K562 (cell line): ENCODE measurements around the gene RSPO1. TPM values are rescaled to one million over a fixed set of nuclear protein-coding genes. Genes with fewer than 3 reads are reported as not detected.

ENCODE experiments used
- ATAC-seq: fragments of 200-7000 bp; cut with Tn5 transposase; 3 replicates; pipeline ENCODE4 v1.9.1; 2020; ENCODE audit warnings: moderate library complexity
- BruUV-seq: library from RNA; stranded (reverse); fragments of 400-500 nt; replicated peaks from 2 replicates; lab custom pipeline; 2021; lab: Mats Ljungman, UMichigan
- CTCF ChIA-PET: fragments of 300-600 bp; formaldehyde crosslinking; extraction: SDS; loops from one replicate; lab custom pipeline; 2021; ENCODE audit warnings: low intra/inter-chr PET ratio; lab: Yijun Ruan, JAX
- POLR2A ChIA-PET: fragments of 300-600, 350-650 bp; sonication (Branson Sonifier 250); formaldehyde crosslinking; extraction: SDS; loops from one replicate; lab custom pipeline; 2021; ENCODE audit warnings: antibody characterized with exemption, inconsistent platforms; lab: Yijun Ruan, JAX
- DNase-seq, 4 experiments: peaks; one replicate each; pipeline versions ENCODE4 v3.0.0 to v3.0.0-alpha.2; 2011 to 2018; ENCODE audit warnings: low spot score in 3 of 4, mixed read lengths in 3 of 4; ENCODE audit errors: extremely low read depth in 1 of 4
- FAIRE-seq: peaks from 2 replicates; lab custom pipeline; 2011; peaks lifted over from hg19 to GRCh38; lab: Jason Lieb, UNC
- H2AFZ ChIP-seq: 2 replicates; pipeline ENCODE4 v1.6.0; 2011; ENCODE audit warnings: low read depth, low read length, control low read depth, inconsistent platforms
- H3K27ac ChIP-seq: fragments of 200-600 bp; 3 replicates; pipeline ENCODE4 v1.8.0; 2011; ENCODE audit warnings: low read depth, mild to moderate bottlenecking, control low read depth, inconsistent platforms, low read length, moderate library complexity, mixed read lengths; ENCODE audit errors: extremely low read depth
- H3K27me3 ChIP-seq, 2 experiments: fragments of 300-600 bp in 1 of 2; 2 replicates in 1 of 2; 3 replicates in 1 of 2; pipeline versions ENCODE4 v1.6.0 to v1.8.0; 2011; ENCODE audit warnings: inconsistent platforms in 2 of 2, low read length in 2 of 2, mild to moderate bottlenecking in 1 of 2, mixed read lengths in 1 of 2, moderate library complexity in 1 of 2; ENCODE audit not compliant: control insufficient read depth in 2 of 2, insufficient read depth in 2 of 2
- H3K36me3 ChIP-seq: fragments of 300-600 bp; 3 replicates; pipeline ENCODE4 v1.8.0; 2011; ENCODE audit warnings: mild to moderate bottlenecking, low read length, inconsistent platforms; ENCODE audit not compliant: control insufficient read depth, insufficient read depth
- H3K4me1 ChIP-seq, 2 experiments: fragments of 200-600 bp in 1 of 2; replicated peaks in 1 of 2; 2 replicates in 1 of 2; 3 replicates in 1 of 2; pipeline versions ENCODE4 v1.5.1 to v1.8.0; 2011; ENCODE audit warnings: inconsistent platforms in 2 of 2, low read length in 2 of 2, mild to moderate bottlenecking in 1 of 2, mixed read lengths in 1 of 2, moderate library complexity in 1 of 2; ENCODE audit not compliant: control insufficient read depth in 2 of 2, insufficient read depth in 2 of 2
- H3K4me2 ChIP-seq: 2 replicates; pipeline ENCODE4 v1.6.1; 2011; ENCODE audit warnings: low read length, control low read depth, inconsistent platforms, mixed read lengths; ENCODE audit not compliant: insufficient read depth
- H3K4me3 ChIP-seq: fragments of 200-600 bp; sonication (generic), shearing (Covaris generic); 2 replicates; pipeline ENCODE4 v1.5.1; 2016; ENCODE audit warnings: control low read depth, inconsistent platforms
- H3K79me2 ChIP-seq: fragments of 200-600 bp; 3 replicates; pipeline ENCODE4 v1.8.0; 2011; ENCODE audit warnings: low read length, inconsistent platforms; ENCODE audit not compliant: control insufficient read depth, insufficient read depth
- H3K9ac ChIP-seq, 2 experiments: 2 replicates each; pipeline versions ENCODE4 v1.6.0 to v1.6.1; 2011; ENCODE audit warnings: low read depth in 2 of 2, low read length in 2 of 2, control low read depth in 1 of 2, inconsistent platforms in 1 of 2, mild to moderate bottlenecking in 1 of 2, mixed read lengths in 1 of 2; ENCODE audit not compliant: insufficient read depth in 1 of 2
- H3K9me1 ChIP-seq: one replicate; pipeline ENCODE4 v1.6.0; 2011; ENCODE audit warnings: inconsistent platforms, mild to moderate bottlenecking, low read length, moderate library complexity; ENCODE audit not compliant: control insufficient read depth, insufficient read depth
- H3K9me3 ChIP-seq: replicated peaks from 2 replicates; pipeline ENCODE4 v1.5.1; 2011; ENCODE audit warnings: low read depth, low read length, inconsistent platforms; ENCODE audit not compliant: control insufficient read depth, insufficient read depth
- H4K20me1 ChIP-seq: replicated peaks from 2 replicates; pipeline ENCODE4 v1.6.1; 2011; ENCODE audit warnings: low read length, inconsistent platforms, mixed read lengths; ENCODE audit not compliant: control insufficient read depth, insufficient read depth
- BRF1 ChIP-seq: IDR thresholded peaks from 3 replicates; pipeline ENCODE4 v1.6.1; 2011; ENCODE audit warnings: borderline replicate concordance, mild to moderate bottlenecking; ENCODE audit not compliant: insufficient read length; ENCODE audit errors: extremely low read depth
- CBX1 ChIP-seq: sonication (generic); IDR thresholded peaks from 2 replicates; pipeline ENCODE4 v1.6.1; 2016; ENCODE audit warnings: antibody characterized with exemption, low read depth, mild to moderate bottlenecking
- ELK3 ChIP-seq: fragments of 450-650 bp; formaldehyde crosslinking; IDR thresholded peaks from 2 replicates; pipeline ENCODE4 v1.4.0; 2020; ENCODE audit warnings: mild to moderate bottlenecking
- ESRRB ChIP-seq: fragments of 250-450 bp; sonication (Bioruptor Pico); IDR thresholded peaks from 2 replicates; pipeline ENCODE4 v1.5.0; 2020; ENCODE audit warnings: mild to moderate bottlenecking, moderate library complexity, borderline replicate concordance
- SMC3 ChIP-seq: conservative IDR thresholded peaks from 2 replicates; pipeline ENCODE4 v1.6.1; 2011; ENCODE audit warnings: low read depth, low read length, improper control_type of control experiment; ENCODE audit not compliant: insufficient read depth
- TCF15 ChIP-seq: fragments of 250-450 bp; sonication (Bioruptor Pico); IDR thresholded peaks from 2 replicates; pipeline ENCODE4 v1.8.0; 2022; ENCODE audit warnings: moderate library complexity, mild to moderate bottlenecking, inconsistent platforms
- USF1 ChIP-seq: sonication (generic); formaldehyde crosslinking; IDR thresholded peaks from 2 replicates; pipeline ENCODE4 v1.9.0; 2022; ENCODE audit warnings: mild to moderate bottlenecking, missing genetic modification reagents
- ZNF3 ChIP-seq: fragments of 250-450 bp; sonication (Bioruptor Pico); IDR thresholded peaks from 2 replicates; pipeline ENCODE4 v1.5.0; 2021; ENCODE audit warnings: mild to moderate bottlenecking, moderate library complexity
- ZNF347 ChIP-seq: fragments of 450-650 bp; formaldehyde crosslinking; IDR thresholded peaks from 2 replicates; pipeline ENCODE4 v1.4.0; 2020; ENCODE audit warnings: low read depth, mild to moderate bottlenecking, moderate library complexity
- in situ Hi-C: fragments of 300-500 bp; cut with MboI; formaldehyde crosslinking; loops from 4 replicates; pipeline ENCODE4 v1.15.0; 2018; ENCODE audit warnings: inconsistent platforms, mixed read lengths
- intact Hi-C: fragments of 100-400 bp; cut with micrococcal nuclease; formaldehyde crosslinking; loops from 2 replicates; pipeline ENCODE4 v1.14.2; 2022
- polyA plus RNA-seq, 8 experiments: library from polyadenylated mRNA; depleted of rRNA in 4 of 8; stranded (reverse) in 5 of 8; unstranded in 3 of 8; fragments of >200 nt; fragmentation: Nextera tagmentation in 2 of 8; fragmentation: Illumina TruSeq in 1 of 8; extraction: Ambion mirVana in 2 of 8; extraction: Trizol in 1 of 8; gene quantifications; 2 replicates each; pipeline versions ENCODE4 v1.2.1 to v1.2.3, GENCODE V29; 2011 to 2014; ENCODE audit warnings: inconsistent platforms in 1 of 8, missing spikeins in 1 of 8
- total RNA-seq, 7 experiments: library from RNA; depleted of rRNA in 6 of 7; stranded (reverse); fragments of >200 nt in 6 of 7; fragmentation: Illumina TruSeq in 2 of 7; extraction: Trizol in 2 of 7; gene quantifications; 2 replicates each; pipeline versions ENCODE4 v1.2.1 to v1.2.3, GENCODE V29; 2011 to 2021; ENCODE audit warnings: low replicate concordance in 1 of 7
- TF ChIP-seq, protein P1 (sequence below): sonication (generic); formaldehyde crosslinking; IDR thresholded peaks from 2 replicates; pipeline ENCODE4 v1.8.0; 2023; ENCODE audit warnings: mild to moderate bottlenecking, missing genetic modification reagents
- TF ChIP-seq, protein P2 (sequence below), 2 experiments: fragments of 450-650 bp in 1 of 2; IDR thresholded peaks; 2 replicates each; pipeline ENCODE4 v1.6.1; 2011 to 2017; ENCODE audit warnings: low read depth in 2 of 2, antibody characterized with exemption in 1 of 2, borderline replicate concordance in 1 of 2, low read length in 1 of 2, mild to moderate bottlenecking in 1 of 2, mixed read lengths in 1 of 2; ENCODE audit not compliant: control insufficient read depth in 1 of 2
- TF ChIP-seq, protein P3 (sequence below): sonication (generic); formaldehyde crosslinking; IDR thresholded peaks from 2 replicates; pipeline ENCODE4 v1.8.0; 2022; ENCODE audit warnings: mild to moderate bottlenecking, missing genetic modification reagents

The RSPO1 gene
- total and polyA plus RNA-seq, 9 of the 15 experiments (the other 6 are each of a cell fraction or from before 2014, with no cell fraction given): not detected

DNA sequence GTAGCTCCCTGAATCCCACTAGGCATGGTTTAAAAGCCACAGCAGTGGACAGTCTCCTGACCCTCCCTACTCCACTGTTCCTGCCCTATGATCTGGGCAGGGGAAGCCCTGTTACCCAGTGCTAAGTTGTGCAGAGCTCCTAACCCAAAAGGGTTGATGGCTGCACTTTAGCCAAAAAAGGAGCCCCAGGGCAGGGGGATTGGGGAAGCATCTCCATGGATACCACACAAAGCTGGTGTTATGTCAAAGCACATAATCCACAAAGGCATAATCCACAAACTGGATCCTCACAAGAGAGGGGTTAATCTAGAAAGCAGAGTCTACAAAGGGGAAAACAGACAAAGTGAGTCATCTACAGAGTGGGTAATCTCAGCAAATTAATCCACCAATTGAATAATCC is 5.7 kb downstream of the RSPO1 start:
- H4K20me1 ChIP-seq: peaks cover 18% of the 10 kb centered on the region; the same call in 1 of the 2 replicates
- no peak overlapping the region for H3K4me3 ChIP-seq
- no TSS peak for BruUV-seq
- intact Hi-C loops (no loop called here), in situ Hi-C loops (no loop called here)
- ChIA-PET CTCF (no interaction called here), POLR2A (interaction anchor here (0.6 to 1.5 kb wide), 6 partner anchors 9 to 79 kb away, joined by 3 to 6 read pairs (median 4); no protein-coding TSS in a partner anchor)
- H2AFZ ChIP-seq: no peak overlapping the region
- no peaks in the 10 kb centered on the region for H3K9me1 ChIP-seq
- no peaks in the 10 kb centered on the region for H3K9me3 ChIP-seq
- DNase-seq (no peak), FAIRE-seq (no peak), ATAC-seq (no peak)
- H3K27me3 ChIP-seq: peaks cover 81 to 91% of the 10 kb centered on the region in 2 experiments
- peaks cover 0 to 14% of the 10 kb centered on the region in 2 experiments; a peak in 1 of 5 replicates for H3K4me1 ChIP-seq
- H3K9ac ChIP-seq: no peak overlapping the region
- no peaks in the 10 kb centered on the region for H3K36me3 ChIP-seq
- H3K27ac ChIP-seq: no peak overlapping the region
- no peak overlapping the region for H3K4me2 ChIP-seq
- no peaks in the 10 kb centered on the region for H3K79me2 ChIP-seq
- TF ChIP-seq USF1 (CRISPR knock-in tag): no peak
- TF ChIP-seq SMC3: no peak
- TF ChIP-seq, protein P1, sequence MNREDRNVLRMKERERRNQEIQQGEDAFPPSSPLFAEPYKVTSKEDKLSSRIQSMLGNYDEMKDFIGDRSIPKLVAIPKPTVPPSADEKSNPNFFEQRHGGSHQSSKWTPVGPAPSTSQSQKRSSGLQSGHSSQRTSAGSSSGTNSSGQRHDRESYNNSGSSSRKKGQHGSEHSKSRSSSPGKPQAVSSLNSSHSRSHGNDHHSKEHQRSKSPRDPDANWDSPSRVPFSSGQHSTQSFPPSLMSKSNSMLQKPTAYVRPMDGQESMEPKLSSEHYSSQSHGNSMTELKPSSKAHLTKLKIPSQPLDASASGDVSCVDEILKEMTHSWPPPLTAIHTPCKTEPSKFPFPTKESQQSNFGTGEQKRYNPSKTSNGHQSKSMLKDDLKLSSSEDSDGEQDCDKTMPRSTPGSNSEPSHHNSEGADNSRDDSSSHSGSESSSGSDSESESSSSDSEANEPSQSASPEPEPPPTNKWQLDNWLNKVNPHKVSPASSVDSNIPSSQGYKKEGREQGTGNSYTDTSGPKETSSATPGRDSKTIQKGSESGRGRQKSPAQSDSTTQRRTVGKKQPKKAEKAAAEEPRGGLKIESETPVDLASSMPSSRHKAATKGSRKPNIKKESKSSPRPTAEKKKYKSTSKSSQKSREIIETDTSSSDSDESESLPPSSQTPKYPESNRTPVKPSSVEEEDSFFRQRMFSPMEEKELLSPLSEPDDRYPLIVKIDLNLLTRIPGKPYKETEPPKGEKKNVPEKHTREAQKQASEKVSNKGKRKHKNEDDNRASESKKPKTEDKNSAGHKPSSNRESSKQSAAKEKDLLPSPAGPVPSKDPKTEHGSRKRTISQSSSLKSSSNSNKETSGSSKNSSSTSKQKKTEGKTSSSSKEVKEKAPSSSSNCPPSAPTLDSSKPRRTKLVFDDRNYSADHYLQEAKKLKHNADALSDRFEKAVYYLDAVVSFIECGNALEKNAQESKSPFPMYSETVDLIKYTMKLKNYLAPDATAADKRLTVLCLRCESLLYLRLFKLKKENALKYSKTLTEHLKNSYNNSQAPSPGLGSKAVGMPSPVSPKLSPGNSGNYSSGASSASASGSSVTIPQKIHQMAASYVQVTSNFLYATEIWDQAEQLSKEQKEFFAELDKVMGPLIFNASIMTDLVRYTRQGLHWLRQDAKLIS (CRISPR knock-in tag): no peak
- TF ChIP-seq BRF1: no peak
- no peak for TF ChIP-seq ZNF347
- TF ChIP-seq, protein P2, sequence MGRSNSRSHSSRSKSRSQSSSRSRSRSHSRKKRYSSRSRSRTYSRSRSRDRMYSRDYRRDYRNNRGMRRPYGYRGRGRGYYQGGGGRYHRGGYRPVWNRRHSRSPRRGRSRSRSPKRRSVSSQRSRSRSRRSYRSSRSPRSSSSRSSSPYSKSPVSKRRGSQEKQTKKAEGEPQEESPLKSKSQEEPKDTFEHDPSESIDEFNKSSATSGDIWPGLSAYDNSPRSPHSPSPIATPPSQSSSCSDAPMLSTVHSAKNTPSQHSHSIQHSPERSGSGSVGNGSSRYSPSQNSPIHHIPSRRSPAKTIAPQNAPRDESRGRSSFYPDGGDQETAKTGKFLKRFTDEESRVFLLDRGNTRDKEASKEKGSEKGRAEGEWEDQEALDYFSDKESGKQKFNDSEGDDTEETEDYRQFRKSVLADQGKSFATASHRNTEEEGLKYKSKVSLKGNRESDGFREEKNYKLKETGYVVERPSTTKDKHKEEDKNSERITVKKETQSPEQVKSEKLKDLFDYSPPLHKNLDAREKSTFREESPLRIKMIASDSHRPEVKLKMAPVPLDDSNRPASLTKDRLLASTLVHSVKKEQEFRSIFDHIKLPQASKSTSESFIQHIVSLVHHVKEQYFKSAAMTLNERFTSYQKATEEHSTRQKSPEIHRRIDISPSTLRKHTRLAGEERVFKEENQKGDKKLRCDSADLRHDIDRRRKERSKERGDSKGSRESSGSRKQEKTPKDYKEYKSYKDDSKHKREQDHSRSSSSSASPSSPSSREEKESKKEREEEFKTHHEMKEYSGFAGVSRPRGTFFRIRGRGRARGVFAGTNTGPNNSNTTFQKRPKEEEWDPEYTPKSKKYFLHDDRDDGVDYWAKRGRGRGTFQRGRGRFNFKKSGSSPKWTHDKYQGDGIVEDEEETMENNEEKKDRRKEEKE (IDR thresholded peaks at IDR 0.05; ENCODE audit: borderline replicate concordance in 1 of 2, control insufficient read depth in 1 of 2, low read depth in 2 of 2, low read length in 1 of 2): no peak
- no peak for TF ChIP-seq ESRRB (CRISPR knock-in tag)
- TF ChIP-seq TCF15 (CRISPR knock-in tag): no peak
- TF ChIP-seq, protein P3, sequence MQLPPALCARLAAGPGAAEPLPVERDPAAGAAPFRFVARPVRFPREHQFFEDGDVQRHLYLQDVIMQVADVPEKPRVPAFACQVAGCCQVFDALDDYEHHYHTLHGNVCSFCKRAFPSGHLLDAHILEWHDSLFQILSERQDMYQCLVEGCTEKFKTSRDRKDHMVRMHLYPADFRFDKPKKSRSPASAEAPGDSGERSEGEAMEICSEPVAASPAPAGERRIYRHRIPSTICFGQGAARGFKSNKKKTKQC (CRISPR knock-in tag): no peak
- TF ChIP-seq ZNF3: no peak
- no peak for TF ChIP-seq CBX1
- TF ChIP-seq ELK3 (CRISPR knock-in tag): no peak
